HepG2 (cell line): ENCODE data around the gene CSNK1A1. TPM values are rescaled to one million over a fixed set of nuclear protein-coding genes. Genes with fewer than 3 reads are reported as not detected.

ENCODE experiments used
- ATAC-seq: fragments of 200-7000 bp; cut with Tn5 transposase; 3 replicates; pipeline ENCODE4 v1.9.1; 2020; ENCODE audit warnings: mild to moderate bottlenecking, moderate library complexity
- BruUV-seq: library from RNA; stranded (reverse); fragments of 400-500 nt; replicated peaks from 2 replicates; lab custom pipeline; 2021; lab: Mats Ljungman, UMichigan
- CTCF ChIA-PET: fragments of 300-600 bp; formaldehyde crosslinking; extraction: SDS; loops from one replicate; lab custom pipeline; 2021; ENCODE audit warnings: low total read pairs, inconsistent platforms, low intra/inter-chr PET ratio; lab: Yijun Ruan, JAX
- POLR2A ChIA-PET: fragments of 350-600 bp; sonication (Branson Sonifier 250); formaldehyde crosslinking; loops from one replicate; lab custom pipeline; 2020; ENCODE audit warnings: antibody characterized with exemption, inconsistent platforms; lab: Yijun Ruan, JAX
- DNase-seq: peaks from one replicate; pipeline ENCODE4 v3.0.0-alpha.2; 2015; ENCODE audit warnings: low spot score
- FAIRE-seq: peaks from 3 replicates; lab custom pipeline; 2011; peaks lifted over from hg19 to GRCh38; lab: Jason Lieb, UNC
- H2AFZ ChIP-seq: one replicate; pipeline ENCODE4 v1.6.1; 2011; ENCODE audit warnings: low read length, inconsistent platforms
- H3K27ac ChIP-seq: fragments of 300-600 bp; 3 replicates; pipeline ENCODE4 v1.8.0; 2011; ENCODE audit warnings: mixed run types, mild to moderate bottlenecking, mixed read lengths, low read length, inconsistent platforms; ENCODE audit not compliant: insufficient read depth; ENCODE audit errors: extremely low read length
- H3K27me3 ChIP-seq, 2 experiments: fragments of 200-600 bp in 1 of 2; 2 replicates in 1 of 2; 3 replicates in 1 of 2; pipeline versions ENCODE4 v1.6.0 to v1.8.0; 2011; ENCODE audit warnings: low read length in 2 of 2, mild to moderate bottlenecking in 2 of 2, moderate library complexity in 2 of 2, inconsistent platforms in 1 of 2; ENCODE audit not compliant: insufficient read depth in 2 of 2, control insufficient read depth in 1 of 2
- H3K36me3 ChIP-seq, 2 experiments: fragments of 200-600 bp in 1 of 2; replicated peaks in 1 of 2; 2 replicates in 1 of 2; 3 replicates in 1 of 2; pipeline versions ENCODE4 v1.5.1 to v1.8.0; 2011; ENCODE audit warnings: low read length in 2 of 2, inconsistent platforms in 1 of 2; ENCODE audit not compliant: insufficient read depth in 2 of 2, control insufficient read depth in 1 of 2
- H3K4me1 ChIP-seq: 2 replicates; pipeline ENCODE4 v1.5.1; 2012; ENCODE audit warnings: low read length, inconsistent platforms; ENCODE audit not compliant: insufficient read depth
- H3K4me2 ChIP-seq: 2 replicates; pipeline ENCODE4 v1.6.0; 2011; ENCODE audit warnings: low read depth, low read length, inconsistent platforms
- H3K4me3 ChIP-seq, 3 experiments: fragments of 200-600 bp in 1 of 3; sonication (generic), shearing (Covaris generic) in 1 of 3; replicated peaks in 1 of 3; 2 replicates each; pipeline ENCODE4 v1.5.1; 2011 to 2016; ENCODE audit warnings: low read length in 3 of 3, inconsistent platforms in 2 of 3, low read depth in 2 of 3, mild to moderate bottlenecking in 2 of 3, control low read depth in 1 of 3, mixed read lengths in 1 of 3; ENCODE audit not compliant: insufficient read depth in 1 of 3
- H3K79me2 ChIP-seq: one replicate; pipeline ENCODE4 v1.6.1; 2011; ENCODE audit warnings: low read length, inconsistent platforms; ENCODE audit not compliant: insufficient read depth
- H3K9ac ChIP-seq: 2 replicates; pipeline ENCODE4 v1.6.0; 2011; ENCODE audit warnings: mild to moderate bottlenecking, low read depth, low read length, inconsistent platforms; ENCODE audit not compliant: insufficient read depth
- H3K9me3 ChIP-seq: 2 replicates; pipeline ENCODE4 v1.5.1; 2012; ENCODE audit warnings: mild to moderate bottlenecking, low read length
- H4K20me1 ChIP-seq: 2 replicates; pipeline ENCODE4 v1.6.0; 2011; ENCODE audit warnings: inconsistent platforms, mild to moderate bottlenecking, low read length, moderate library complexity; ENCODE audit not compliant: insufficient read depth
- AGO1 ChIP-seq: fragments of 200-400 bp; formaldehyde crosslinking; IDR thresholded peaks from 2 replicates; pipeline ENCODE4 v1.6.1; 2017; ENCODE audit warnings: mild to moderate bottlenecking, low read depth, low read length, moderate library complexity; ENCODE audit not compliant: poor library complexity, severe bottlenecking
- SMC3 ChIP-seq: IDR thresholded peaks from 2 replicates; pipeline ENCODE4 v1.6.1; 2011; ENCODE audit warnings: low read length, improper control_type of control experiment
- TERF1 ChIP-seq: sonication (generic); formaldehyde crosslinking; IDR thresholded peaks from 2 replicates; pipeline ENCODE4 v1.8.0; 2022; ENCODE audit warnings: mild to moderate bottlenecking, missing genetic modification reagents, moderate library complexity
- ZNF253 ChIP-seq: sonication (generic); formaldehyde crosslinking; IDR thresholded peaks from 2 replicates; pipeline ENCODE4 v1.8.0; 2022; ENCODE audit warnings: mild to moderate bottlenecking, missing genetic modification reagents, borderline replicate concordance
- ZNF280D ChIP-seq: sonication (generic); formaldehyde crosslinking; IDR thresholded peaks from 2 replicates; pipeline ENCODE4 v1.5.1; 2020; ENCODE audit warnings: mild to moderate bottlenecking, missing genetic modification reagents
- ZNF3 ChIP-seq: IDR thresholded peaks from 2 replicates; pipeline ENCODE4 v1.7.0; 2017; ENCODE audit warnings: inconsistent platforms
- ZNF468 ChIP-seq: sonication (generic); formaldehyde crosslinking; IDR thresholded peaks from 2 replicates; pipeline ENCODE4 v1.8.0; 2022; ENCODE audit warnings: mild to moderate bottlenecking, moderate library complexity, missing genetic modification reagents
- WGBS: methylation state at CpG from one replicate; pipeline ENCODE4 v1.1.6; 2017; ENCODE audit warnings: low lambda C conversion rate; 5-methylcytosine and 5-hydroxymethylcytosine counted together
- in situ Hi-C: cut with HindIII; loops from 2 replicates; pipeline ENCODE4 v1.10.0; 2017; ENCODE audit warnings: low pct_unique_long_range_greater_than_20kb; ENCODE audit not compliant: extremely low pct_ligation_motif_present
- intact Hi-C: fragments of 100-400 bp; cut with micrococcal nuclease; formaldehyde crosslinking; loops from one replicate; pipeline ENCODE4 v1.10.0; 2022; ENCODE audit not compliant: unreplicated experiment
- polyA plus RNA-seq, 8 experiments: library from polyadenylated mRNA; depleted of rRNA in 3 of 8; stranded (reverse) in 7 of 8; unstranded in 1 of 8; fragments of >200 nt; fragmentation: Illumina TruSeq in 4 of 8; extraction: Trizol in 4 of 8; gene quantifications; 2 replicates each; pipeline versions ENCODE4 v1.2.1 to v1.2.3, GENCODE V29; 2011 to 2016; ENCODE audit warnings: low read depth in 4 of 8, missing spikeins in 1 of 8, mixed read lengths in 1 of 8; ENCODE audit not compliant: insufficient read depth in 1 of 8
- total RNA-seq, 5 experiments: library from RNA; depleted of rRNA; stranded (reverse); fragments of >200 nt; fragmentation: Illumina TruSeq; extraction: Trizol; gene quantifications; 2 replicates each; pipeline ENCODE4 v1.2.3, GENCODE V29; 2016; ENCODE audit warnings: low read depth in 1 of 5

Gene CSNK1A1
- total and polyA plus RNA-seq, 2 of the 13 experiments (the other 11 are each of a cell fraction or from before 2014, with no cell fraction given) = 89.0 to 149 TPM

GRCh38 chr5:149493316-149493715, 57.9 kb downstream of the CSNK1A1 start:
- H3K9ac ChIP-seq = no peak overlapping the region
- no peaks in the 10 kb centered on the region for H4K20me1 ChIP-seq
- FAIRE-seq (no peak), ATAC-seq (no peak), DNase-seq (no peak)
- H3K4me1 ChIP-seq = peaks cover 12% of the 10 kb centered on the region; the same call in 1 of the 2 replicates
- H3K4me2 ChIP-seq = no peak overlapping the region
- no peak overlapping the region for H3K4me3 ChIP-seq
- WGBS = 93% methylated on average over 2 of the region's 2 CpGs
- in situ Hi-C loops (no loop called here), intact Hi-C loops (no loop called here)
- H3K36me3 ChIP-seq = peaks cover 5 to 10% of the 10 kb centered on the region in 2 experiments; a peak in 4 of 5 replicates
- BruUV-seq = no TSS peak
- H2AFZ ChIP-seq = no peak overlapping the region
- CTCF ChIA-PET = no interaction called here
- TF ChIP-seq ZNF280D (CRISPR knock-in tag) = no peak
- no peak for TF ChIP-seq ZNF3 (CRISPR knock-in tag)
- TF ChIP-seq ZNF468 (CRISPR knock-in tag) = no peak
- TF ChIP-seq AGO1 = no peak
- TF ChIP-seq SMC3 = no peak
- no peak for TF ChIP-seq TERF1 (CRISPR knock-in tag)
- TF ChIP-seq ZNF253 (CRISPR knock-in tag) = no peak
- no peaks in the 10 kb centered on the region for H3K79me2 ChIP-seq
- no peaks in the 10 kb centered on the region for H3K27me3 ChIP-seq
- no peak overlapping the region for H3K27ac ChIP-seq
- H3K9me3 ChIP-seq = no peaks in the 10 kb centered on the region
- POLR2A ChIA-PET = no interaction called here
